Smooth muscle cell (in vitro differentiated cells): Measurements from ENCODE around the gene CAPN12. TPM values are rescaled to one million over a fixed set of nuclear protein-coding genes. Genes with fewer than 3 reads are reported as not detected.
A peak's percentile ranks its signal among the peaks of the same experiment; 100 is the strongest.

ENCODE experiments used
- DNase-seq: peaks from one replicate; lab custom pipeline; 2025; ENCODE audit not compliant: unreplicated experiment; lab: John Stamatoyannopoulos, UW
- H2AFZ ChIP-seq: fragments of 200-600 bp; sonication (generic); 2 replicates; pipeline ENCODE4 v1.6.0; 2016; ENCODE audit warnings: antibody characterized with exemption, low read depth, mild to moderate bottlenecking
- H3F3A ChIP-seq: fragments of 200-600 bp; sonication (generic); 2 replicates; pipeline ENCODE4 v1.6.0; 2017; ENCODE audit warnings: antibody characterized with exemption, low read depth
- H3K27ac ChIP-seq: fragments of 200-600 bp; sonication (generic); 2 replicates; pipeline ENCODE4 v1.5.1; 2016; ENCODE audit warnings: low read depth, mild to moderate bottlenecking
- H3K27me3 ChIP-seq: fragments of 200-600 bp; sonication (generic); 2 replicates; pipeline ENCODE4 v1.6.1; 2016; ENCODE audit warnings: low read depth, mild to moderate bottlenecking
- H3K36me3 ChIP-seq: fragments of 200-600 bp; sonication (generic); 2 replicates; pipeline ENCODE4 v1.5.1; 2016; ENCODE audit warnings: low read depth
- H3K4me1 ChIP-seq: fragments of 200-600 bp; sonication (generic); 2 replicates; pipeline ENCODE4 v1.5.1; 2016; ENCODE audit warnings: low read depth
- H3K4me2 ChIP-seq: fragments of 200-600 bp; sonication (generic); 2 replicates; pipeline ENCODE4 v1.6.0; 2016; ENCODE audit warnings: mild to moderate bottlenecking
- H3K4me3 ChIP-seq: fragments of 200-600 bp; sonication (generic); 2 replicates; pipeline ENCODE4 v1.5.1; 2016; ENCODE audit warnings: mild to moderate bottlenecking
- H3K79me2 ChIP-seq: fragments of 200-600 bp; sonication (generic); 2 replicates; pipeline ENCODE4 v1.6.0; 2016; ENCODE audit warnings: low read depth, mild to moderate bottlenecking
- H3K9ac ChIP-seq: fragments of 200-600 bp; sonication (generic); 2 replicates; pipeline ENCODE4 v1.6.0; 2016; ENCODE audit warnings: low read depth
- H3K9me3 ChIP-seq: fragments of 200-600 bp; sonication (generic); replicated peaks from 2 replicates; pipeline ENCODE4 v1.5.1; 2016; ENCODE audit warnings: low read depth
- H4K20me1 ChIP-seq: fragments of 200-600 bp; sonication (generic); 2 replicates; pipeline ENCODE4 v1.6.0; 2016; ENCODE audit warnings: low read depth
- CTCF ChIP-seq: fragments of 200-600 bp; sonication (generic); IDR thresholded peaks from 2 replicates; pipeline ENCODE4 v1.5.1; 2017; ENCODE audit warnings: borderline replicate concordance, mild to moderate bottlenecking, antibody characterized with exemption; ENCODE audit not compliant: insufficient read depth, poor library complexity, severe bottlenecking
- WGBS: methylation state at CpG from one replicate; pipeline ENCODE4 v1.1.7; 2016; ENCODE audit warnings: low lambda C conversion rate; 5-methylcytosine and 5-hydroxymethylcytosine counted together
- polyA plus RNA-seq: library from polyadenylated mRNA; unstranded; fragments of >200 nt; fragmentation: Nextera tagmentation; extraction: Ambion mirVana; gene quantifications from 2 replicates; pipeline ENCODE4 v1.2.1, GENCODE V29; 2016
- total RNA-seq: library from RNA; depleted of rRNA; stranded (reverse); fragments of >200 nt; gene quantifications from 2 replicates; pipeline ENCODE4 v1.2.3, GENCODE V29; 2014

The CAPN12 gene
- total and polyA plus RNA-seq, 2 experiments from 2014 or later: 1.4 to 5.5 TPM

GRCh38 chr19:38733493-38734175 lies 10.6 kb downstream of the CAPN12 start:
- Histone ChIP-seq H2AFZ (no peak overlapping the region), H3F3A (peaks cover 32% of the 10 kb centered on the region), H3K4me2 (no peak overlapping the region), H3K27me3 (no peaks in the 10 kb centered on the region), H3K9me3 (no peaks in the 10 kb centered on the region), H3K27ac (peak overlapping the region; percentile 37), H3K36me3 (no peaks in the 10 kb centered on the region), H4K20me1 (peaks cover 9% of the 10 kb centered on the region), H3K79me2 (no peaks in the 10 kb centered on the region), H3K4me1 (no peaks in the 10 kb centered on the region), H3K4me3 (no peak overlapping the region), H3K9ac (no peak overlapping the region)
- no peak for TF ChIP-seq CTCF
- no peak for DNase-seq
- 89% methylated on average over 6 of the region's 6 CpGs for WGBS

GRCh38 chr19:38733241-38733492 lies 11.1 kb downstream of the CAPN12 start:
- H2AFZ ChIP-seq: no peak overlapping the region
- TF ChIP-seq CTCF: no peak
- WGBS: 71% methylated on average over 1 of the region's 1 CpG

GRCh38 chr19:38731654-38732301 lies 12.5 kb downstream of the CAPN12 start:
- Histone ChIP-seq H3K4me1 (no peaks in the 10 kb centered on the region), H3K9me3 (no peaks in the 10 kb centered on the region), H2AFZ (no peak overlapping the region), H3K27me3 (no peaks in the 10 kb centered on the region), H3K36me3 (no peaks in the 10 kb centered on the region), H3K79me2 (no peaks in the 10 kb centered on the region), H3K27ac (peak overlapping the region; percentile 28), H4K20me1 (peaks cover 12% of the 10 kb centered on the region), H3K9ac (no peak overlapping the region), H3K4me3 (no peak overlapping the region), H3K4me2 (no peak overlapping the region), H3F3A (peaks cover 32% of the 10 kb centered on the region)
- DNase-seq: no peak
- 92% methylated on average over 10 of the region's 10 CpGs for WGBS
- no peak for TF ChIP-seq CTCF

More at GRCh38 chr19:38733241-38733492, 11.1 kb downstream of the CAPN12 start:
- H3K79me2 ChIP-seq: no peaks in the 10 kb centered on the region
- H3K36me3 ChIP-seq: no peaks in the 10 kb centered on the region
- no peak overlapping the region for H3K4me3 ChIP-seq
- H3K27me3 ChIP-seq: no peaks in the 10 kb centered on the region
- no peak for DNase-seq
- H3K4me1 ChIP-seq: no peaks in the 10 kb centered on the region
- H3F3A ChIP-seq: peaks cover 32% of the 10 kb centered on the region
- H3K9me3 ChIP-seq: no peaks in the 10 kb centered on the region
- no peak overlapping the region for H3K9ac ChIP-seq
- H3K4me2 ChIP-seq: no peak overlapping the region
- peaks cover 12% of the 10 kb centered on the region for H4K20me1 ChIP-seq
- peak overlapping the region; percentile 28 for H3K27ac ChIP-seq
